Stimulated activated naive CD8-positive, alpha-beta T cell treated with anti-CD3 and anti-CD28 coated beads, Interleukin-15, Interleukin-2, amounts not matched to agents 100 ng/mL and 50 ng/mL, for 24 hours (primary cell): ENCODE data around the gene PDE6H.

Experiments
- H3K27ac Mint-ChIP-seq: one replicate; pipeline ENCODE4 v1.8.0; 2021; ENCODE audit warnings: mild to moderate bottlenecking, mixed read lengths
- H3K27me3 Mint-ChIP-seq: one replicate; pipeline ENCODE4 v1.8.0; 2021; ENCODE audit warnings: mixed read lengths
- H3K36me3 Mint-ChIP-seq: one replicate; pipeline ENCODE4 v1.8.0; 2021; ENCODE audit warnings: low read depth, mixed read lengths
- H3K4me1 Mint-ChIP-seq: one replicate; pipeline ENCODE4 v1.8.0; 2021; ENCODE audit warnings: low read depth, mixed read lengths
- H3K4me3 Mint-ChIP-seq: one replicate; pipeline ENCODE4 v1.8.0; 2021; ENCODE audit warnings: mild to moderate bottlenecking, mixed read lengths
- H3K9me3 Mint-ChIP-seq: one replicate; pipeline ENCODE4 v1.8.0; 2021; ENCODE audit warnings: mixed read lengths

Gene PDE6H

DNA sequence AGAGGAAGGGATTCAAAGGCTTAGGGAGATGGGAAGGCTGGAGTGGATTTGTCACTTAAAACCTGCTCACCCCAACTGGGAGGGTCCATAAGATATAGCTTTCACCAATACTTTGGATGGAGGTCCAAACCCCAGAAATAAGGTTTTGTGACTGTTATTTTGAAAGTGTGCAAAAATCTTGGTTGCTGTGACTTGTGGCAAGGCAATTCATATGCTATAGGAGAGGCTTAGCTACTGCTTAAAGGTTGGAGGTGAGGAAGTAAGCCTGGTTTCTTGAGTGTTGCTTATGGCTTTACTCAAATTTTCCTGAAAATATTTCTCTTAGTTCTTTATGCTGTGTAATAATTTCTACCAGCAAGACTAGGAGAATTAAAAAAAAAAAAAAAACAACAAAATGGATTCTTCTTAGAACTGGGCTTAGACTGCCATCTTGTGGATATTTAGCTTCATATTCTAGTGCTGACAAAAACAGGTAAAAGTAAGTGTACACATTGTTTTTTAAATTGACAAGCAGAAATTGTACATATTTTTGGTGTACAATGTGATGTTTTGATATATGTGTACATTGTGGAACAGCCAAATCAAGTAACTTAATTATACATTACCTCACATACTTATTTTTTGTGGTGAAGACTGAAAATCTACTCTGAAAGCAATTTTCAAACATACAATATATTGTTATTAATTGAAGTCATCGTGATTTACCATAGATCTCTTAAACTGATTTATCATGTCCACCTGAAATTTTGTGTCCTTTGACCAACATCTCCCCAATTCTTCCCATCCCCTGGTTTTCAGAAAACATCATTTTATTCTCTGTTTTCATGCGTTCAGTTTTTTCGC is 23.0 kb downstream of the PDE6H start:
- H3K4me3 Mint-ChIP-seq: no peak overlapping the region
- H3K4me1 Mint-ChIP-seq: peaks cover 40% of the 10 kb centered on the region
- H3K27ac Mint-ChIP-seq: peak overlapping the region; percentile 39
- H3K27me3 Mint-ChIP-seq: peaks cover 4% of the 10 kb centered on the region
- H3K9me3 Mint-ChIP-seq: peaks cover 6% of the 10 kb centered on the region
- H3K36me3 Mint-ChIP-seq: no peaks in the 10 kb centered on the region

DNA sequence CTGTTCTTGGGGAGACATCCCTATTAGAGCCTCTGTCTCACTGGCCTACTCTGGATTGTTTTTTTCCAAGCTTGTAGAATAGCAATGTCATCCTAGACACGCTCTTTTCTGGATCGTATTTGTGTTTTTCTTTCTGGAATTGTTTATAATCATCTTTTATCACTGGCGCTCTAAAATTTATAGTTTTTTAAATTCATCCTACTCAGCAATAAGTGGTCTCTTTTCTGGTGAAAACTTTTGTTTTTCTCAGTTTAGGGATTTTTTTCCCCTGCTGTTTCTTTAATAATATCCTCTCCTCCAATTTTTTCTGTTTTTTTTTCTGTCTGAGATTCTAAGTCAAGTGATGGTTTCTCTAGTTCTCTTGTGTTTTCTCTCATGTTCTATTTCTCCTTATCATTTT is 25.2 kb downstream of the PDE6H start:
- no peak overlapping the region for H3K4me3 Mint-ChIP-seq
- H3K27ac Mint-ChIP-seq: peak overlapping the region; percentile 3
- H3K9me3 Mint-ChIP-seq: no peaks in the 10 kb centered on the region
- H3K4me1 Mint-ChIP-seq: peaks cover 29% of the 10 kb centered on the region
- peaks cover 10% of the 10 kb centered on the region for H3K27me3 Mint-ChIP-seq
- H3K36me3 Mint-ChIP-seq: no peaks in the 10 kb centered on the region

DNA sequence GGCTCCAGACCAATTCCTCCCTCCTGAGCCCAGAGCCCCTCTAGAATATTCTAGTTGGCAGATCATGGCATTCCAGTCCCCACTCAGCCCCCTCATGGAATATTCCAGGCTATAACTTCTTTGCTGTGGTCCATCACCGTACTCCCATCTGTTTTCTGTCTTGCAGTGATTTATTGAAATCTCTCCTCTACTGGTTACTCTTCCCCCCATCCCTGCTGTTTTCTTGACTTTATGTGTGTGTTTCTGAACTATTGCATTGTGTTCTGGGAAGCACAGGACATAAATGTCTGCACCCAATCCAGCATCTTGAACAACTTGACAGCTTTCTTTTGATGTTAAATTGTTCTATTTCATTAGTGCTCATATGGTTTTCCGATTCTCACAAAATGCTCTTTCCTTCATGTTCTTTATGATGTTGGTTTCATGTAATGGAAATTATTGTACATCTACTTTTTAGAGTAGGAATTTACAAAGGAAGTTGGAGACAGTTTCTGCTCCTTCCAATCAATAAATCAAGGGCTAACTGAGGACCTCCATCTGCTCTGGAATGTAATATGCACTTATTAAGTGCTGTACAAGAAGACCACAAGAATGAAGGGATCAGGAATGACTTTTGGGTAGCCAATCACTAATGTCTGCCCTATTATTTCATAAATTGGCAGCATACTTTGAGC is 26.3 kb downstream of the PDE6H start:
- Mint-ChIP-seq H3K27me3 (peaks cover 10% of the 10 kb centered on the region), H3K27ac (no peak overlapping the region), H3K9me3 (no peaks in the 10 kb centered on the region), H3K4me3 (no peak overlapping the region), H3K36me3 (no peaks in the 10 kb centered on the region), H3K4me1 (peaks cover 17% of the 10 kb centered on the region)

DNA sequence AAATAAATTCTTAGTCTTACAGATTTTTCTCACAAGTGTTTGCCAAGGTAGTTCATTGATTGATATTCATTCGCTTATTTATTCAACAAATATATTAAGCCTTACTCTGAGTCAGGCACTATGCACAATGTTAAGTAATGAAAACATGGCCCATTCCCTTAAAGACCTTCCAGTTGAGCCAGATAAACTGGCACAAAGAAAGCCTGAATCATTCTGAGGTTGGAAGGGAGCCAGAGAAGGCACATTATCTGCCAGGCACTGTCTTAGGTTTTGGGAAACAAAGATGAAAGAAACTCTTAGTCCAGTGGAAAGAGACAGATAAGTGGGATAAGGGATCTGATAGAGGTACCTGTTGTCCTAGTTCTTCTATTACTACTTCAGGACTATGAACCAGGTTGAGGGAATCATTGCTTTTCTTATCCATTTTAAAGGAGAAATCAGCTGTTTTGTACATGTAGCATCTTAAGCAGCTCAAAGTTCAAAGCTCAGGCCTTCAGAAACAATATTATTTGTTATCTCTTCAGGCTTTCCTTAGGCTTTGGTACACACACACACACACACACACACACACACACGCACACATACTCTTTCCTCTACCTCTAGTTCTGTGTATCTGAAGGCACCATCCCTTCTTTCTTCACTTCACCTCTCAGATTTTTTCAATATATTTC is 27.0 kb downstream of the PDE6H start:
- no peak overlapping the region for H3K4me3 Mint-ChIP-seq

DNA sequence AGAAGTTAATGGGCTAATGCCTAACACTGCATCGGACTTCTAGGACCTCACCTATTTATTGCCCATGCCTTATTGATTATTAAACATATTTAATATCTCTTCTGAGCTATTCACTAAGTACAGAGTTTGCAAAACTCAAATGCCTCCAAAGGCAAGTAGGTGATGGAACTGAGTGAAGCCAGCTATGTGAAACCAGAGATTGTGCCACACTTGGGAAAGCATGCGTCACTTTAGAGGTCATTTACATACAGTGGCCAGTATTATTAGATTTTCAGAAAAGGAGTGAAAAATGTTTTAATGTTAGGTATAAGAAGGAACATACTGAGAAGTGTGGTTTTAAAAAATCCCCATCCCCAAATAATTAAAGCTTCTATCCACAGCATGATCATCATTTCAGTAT is 27.7 kb downstream of the PDE6H start:
- no peak overlapping the region for H3K4me3 Mint-ChIP-seq
- H3K27ac Mint-ChIP-seq: no peak overlapping the region
- H3K4me1 Mint-ChIP-seq: peaks cover 3% of the 10 kb centered on the region
- H3K27me3 Mint-ChIP-seq: peaks cover 16% of the 10 kb centered on the region
- no peaks in the 10 kb centered on the region for H3K9me3 Mint-ChIP-seq
- no peaks in the 10 kb centered on the region for H3K36me3 Mint-ChIP-seq

More for the DNA sequence above, 27.0 kb downstream of the PDE6H start:
- no peaks in the 10 kb centered on the region for H3K9me3 Mint-ChIP-seq
- peaks cover 16% of the 10 kb centered on the region for H3K27me3 Mint-ChIP-seq
- peaks cover 11% of the 10 kb centered on the region for H3K4me1 Mint-ChIP-seq
- H3K36me3 Mint-ChIP-seq: no peaks in the 10 kb centered on the region
- H3K27ac Mint-ChIP-seq: no peak overlapping the region

DNA sequence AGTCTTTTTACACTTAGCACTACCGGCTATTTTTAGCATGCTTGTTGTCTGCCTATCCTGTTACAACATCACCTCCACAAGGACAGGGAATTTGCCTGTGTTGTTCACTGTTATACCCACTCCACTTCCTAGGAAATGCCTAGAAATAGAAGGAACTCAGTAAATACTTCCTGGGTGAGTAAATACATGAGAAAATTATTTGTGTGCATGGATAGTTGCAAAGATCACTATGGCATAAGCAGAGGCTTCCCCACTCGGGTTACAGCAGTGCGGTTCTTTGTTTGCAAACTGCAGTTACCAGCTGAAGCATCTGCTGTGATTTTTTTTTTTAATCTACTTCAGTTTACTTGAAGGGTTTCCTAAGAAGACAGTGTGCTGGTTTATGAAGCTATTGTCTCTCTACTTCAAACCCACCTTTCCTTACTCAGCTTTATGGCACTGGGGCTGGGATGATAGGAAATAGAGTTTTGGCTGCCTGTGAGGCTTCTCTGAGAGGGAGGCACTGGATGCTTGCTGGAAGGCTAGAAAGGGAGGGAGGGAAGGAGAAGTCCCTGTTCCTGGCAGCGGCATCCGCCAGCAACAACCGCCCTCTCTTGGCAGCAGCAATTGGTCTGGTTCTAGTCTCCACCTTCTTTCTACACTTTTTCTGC is 29.0 kb downstream of the PDE6H start:
- Mint-ChIP-seq H3K27ac (no peak overlapping the region), H3K4me3 (no peak overlapping the region), H3K27me3 (peaks cover 16% of the 10 kb centered on the region), H3K36me3 (no peaks in the 10 kb centered on the region), H3K4me1 (no peaks in the 10 kb centered on the region), H3K9me3 (no peaks in the 10 kb centered on the region)

DNA sequence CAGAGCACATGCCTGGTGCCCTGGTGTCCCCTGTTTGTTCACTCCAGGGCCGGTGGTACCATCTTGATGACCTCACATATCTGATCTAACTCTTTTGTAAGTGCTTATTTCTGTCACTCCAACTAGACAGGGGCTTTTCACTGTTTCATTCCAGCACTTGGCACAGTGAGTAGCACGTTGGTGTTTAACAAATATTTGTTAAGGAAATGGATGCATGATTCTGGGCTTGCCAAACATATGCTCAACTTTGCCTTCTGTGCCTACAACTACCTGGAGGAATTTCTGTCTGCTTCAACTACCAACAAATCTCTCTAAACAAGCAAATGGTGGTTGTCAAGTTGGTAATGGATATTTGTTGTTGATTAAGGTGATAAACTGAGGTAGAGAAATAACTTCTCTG is 31.6 kb downstream of the PDE6H start:
- Mint-ChIP-seq H3K4me3 (no peak overlapping the region), H3K27ac (no peak overlapping the region), H3K36me3 (no peaks in the 10 kb centered on the region), H3K4me1 (no peaks in the 10 kb centered on the region), H3K27me3 (peaks cover 12% of the 10 kb centered on the region), H3K9me3 (no peaks in the 10 kb centered on the region)

DNA sequence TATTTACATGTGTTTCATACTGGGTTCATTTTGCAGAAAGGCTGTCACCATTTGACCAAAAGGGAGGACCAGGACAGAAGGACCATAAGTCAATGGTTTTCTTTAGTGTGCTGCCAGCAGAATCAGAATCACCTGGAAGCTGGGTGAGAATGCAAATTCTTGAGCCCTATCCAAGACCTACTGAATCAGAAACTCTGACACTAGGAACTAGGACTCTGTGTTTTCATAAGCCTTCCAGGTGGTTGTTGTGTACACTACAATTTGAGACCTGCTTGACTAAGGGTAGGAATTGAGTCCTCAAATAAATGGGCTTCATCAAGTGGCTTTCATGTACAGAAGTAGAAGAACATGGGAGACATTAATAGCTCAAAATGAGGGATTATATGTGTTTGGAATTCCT is 32.2 kb downstream of the PDE6H start:
- Mint-ChIP-seq H3K4me3 (no peak overlapping the region), H3K36me3 (no peaks in the 10 kb centered on the region), H3K9me3 (no peaks in the 10 kb centered on the region), H3K4me1 (no peaks in the 10 kb centered on the region), H3K27ac (no peak overlapping the region), H3K27me3 (peaks cover 12% of the 10 kb centered on the region)

DNA sequence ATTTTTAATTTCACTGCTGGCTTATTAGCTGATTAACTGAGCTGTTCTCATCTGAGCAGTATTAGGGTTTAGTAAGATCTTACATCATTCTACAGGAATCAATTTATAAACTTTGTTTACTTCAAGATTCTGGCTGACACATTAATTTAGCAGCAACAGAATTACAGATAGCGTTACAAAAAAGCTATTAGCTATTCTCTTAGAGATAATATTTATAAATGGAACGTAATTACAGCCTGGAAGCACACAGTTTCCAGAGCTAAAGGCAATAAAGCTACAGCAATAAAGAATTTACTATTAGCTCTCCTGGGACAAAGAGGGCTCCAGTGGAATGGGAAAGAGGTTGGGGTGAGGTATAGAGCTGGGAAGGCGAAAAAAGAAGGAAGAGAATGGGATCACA is 34.7 kb downstream of the PDE6H start:
- Mint-ChIP-seq H3K4me1 (no peaks in the 10 kb centered on the region), H3K36me3 (no peaks in the 10 kb centered on the region), H3K9me3 (no peaks in the 10 kb centered on the region), H3K27ac (no peak overlapping the region), H3K27me3 (peaks cover 6% of the 10 kb centered on the region), H3K4me3 (no peak overlapping the region)

DNA sequence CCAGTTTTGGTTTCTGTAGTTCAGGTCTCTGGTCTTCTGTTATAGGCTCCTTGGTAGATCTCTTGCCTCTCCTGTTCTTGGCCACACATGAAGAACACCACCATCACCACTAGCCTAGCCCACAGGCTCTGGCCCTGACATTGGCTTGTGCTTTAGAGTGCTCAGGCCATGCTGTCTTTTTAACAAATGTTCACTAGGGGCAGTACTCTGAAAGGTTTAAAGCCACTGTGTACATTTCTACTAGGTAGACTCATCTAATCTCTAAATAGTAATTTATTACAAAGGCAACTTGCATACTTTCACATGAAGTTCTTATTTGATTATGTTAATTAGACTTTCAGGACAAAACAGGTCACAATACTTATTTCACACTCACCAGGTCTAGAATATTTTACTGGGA is 38.3 kb downstream of the PDE6H start:
- Mint-ChIP-seq H3K36me3 (no peaks in the 10 kb centered on the region), H3K4me1 (no peaks in the 10 kb centered on the region), H3K4me3 (no peak overlapping the region), H3K9me3 (no peaks in the 10 kb centered on the region), H3K27me3 (no peaks in the 10 kb centered on the region), H3K27ac (no peak overlapping the region)

DNA sequence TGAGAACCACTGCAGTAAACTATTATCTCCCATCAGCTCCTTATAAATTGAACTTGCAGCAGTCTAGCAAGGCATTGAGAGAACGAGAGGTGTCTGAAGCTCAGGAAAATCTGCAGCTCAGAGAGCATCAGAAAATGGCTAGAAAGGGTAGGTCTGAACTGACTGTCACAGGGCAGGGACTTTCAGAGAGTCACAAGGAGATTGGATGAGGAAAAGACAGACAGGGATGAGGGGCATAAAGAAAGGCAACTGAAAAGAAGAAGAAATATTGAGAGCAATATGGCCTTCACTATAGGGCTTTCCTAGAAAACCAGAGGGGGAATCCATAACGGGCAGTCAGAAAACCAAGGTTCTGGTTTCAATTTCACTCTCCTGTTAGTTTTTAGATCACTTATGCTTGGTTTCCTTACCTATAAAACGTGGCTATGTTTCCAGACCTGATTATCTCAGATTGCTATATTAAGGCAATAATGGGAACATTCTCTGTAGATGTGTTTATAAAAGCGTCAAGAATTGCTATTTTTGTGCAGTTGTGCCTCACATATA is 40.9 kb downstream of the PDE6H start:
- H3K27ac Mint-ChIP-seq: no peak overlapping the region

DNA sequence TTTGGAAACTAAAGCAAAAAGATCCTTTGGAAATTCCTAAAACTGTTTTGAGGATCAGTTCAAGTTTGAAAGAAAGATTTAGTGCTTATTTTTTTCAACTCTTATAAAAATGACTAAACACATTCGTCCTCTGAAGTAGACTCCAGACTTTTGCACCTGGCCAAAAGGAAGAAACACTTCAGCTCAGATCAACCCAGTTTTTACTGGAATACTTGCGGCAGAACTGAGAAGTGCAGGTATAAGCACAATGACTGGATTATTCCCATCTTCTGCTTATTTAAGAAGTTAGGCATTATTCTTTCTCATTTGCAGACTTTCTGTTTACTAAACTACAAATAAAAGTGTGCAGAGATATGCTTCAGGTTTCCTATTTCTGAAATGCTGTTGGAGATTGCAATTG is 41.9 kb downstream of the PDE6H start:
- H3K36me3 Mint-ChIP-seq: no peaks in the 10 kb centered on the region
- no peak overlapping the region for H3K4me3 Mint-ChIP-seq
- H3K9me3 Mint-ChIP-seq: no peaks in the 10 kb centered on the region
- H3K4me1 Mint-ChIP-seq: no peaks in the 10 kb centered on the region
- peaks cover 10% of the 10 kb centered on the region for H3K27me3 Mint-ChIP-seq
- H3K27ac Mint-ChIP-seq: no peak overlapping the region

More for the DNA sequence above, 40.9 kb downstream of the PDE6H start:
- Mint-ChIP-seq H3K4me1 (no peaks in the 10 kb centered on the region), H3K4me3 (no peak overlapping the region), H3K9me3 (no peaks in the 10 kb centered on the region), H3K36me3 (no peaks in the 10 kb centered on the region), H3K27me3 (peaks cover 10% of the 10 kb centered on the region)

DNA sequence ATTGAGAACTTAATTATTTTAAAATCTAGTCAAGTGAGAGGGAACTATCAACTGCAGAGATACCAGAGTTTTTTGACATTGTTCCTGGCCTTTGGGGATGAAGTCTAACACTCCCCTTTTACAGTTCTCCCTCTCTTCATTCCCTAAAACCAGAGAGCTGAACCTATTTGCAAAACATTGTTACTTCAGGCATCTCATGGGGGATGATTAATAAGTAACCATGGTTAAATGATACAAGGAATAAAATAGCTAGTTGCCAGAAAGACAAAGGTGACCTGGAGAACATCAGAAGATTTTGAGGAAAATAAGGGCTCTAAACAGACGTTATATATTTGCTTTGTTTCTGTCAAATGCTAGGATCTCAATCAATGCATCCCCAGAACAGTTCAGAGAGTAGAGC is 42.3 kb downstream of the PDE6H start:
- H3K27ac Mint-ChIP-seq: no peak overlapping the region
- peaks cover 10% of the 10 kb centered on the region for H3K27me3 Mint-ChIP-seq
- no peaks in the 10 kb centered on the region for H3K9me3 Mint-ChIP-seq
- H3K36me3 Mint-ChIP-seq: no peaks in the 10 kb centered on the region
- no peak overlapping the region for H3K4me3 Mint-ChIP-seq
- no peaks in the 10 kb centered on the region for H3K4me1 Mint-ChIP-seq

DNA sequence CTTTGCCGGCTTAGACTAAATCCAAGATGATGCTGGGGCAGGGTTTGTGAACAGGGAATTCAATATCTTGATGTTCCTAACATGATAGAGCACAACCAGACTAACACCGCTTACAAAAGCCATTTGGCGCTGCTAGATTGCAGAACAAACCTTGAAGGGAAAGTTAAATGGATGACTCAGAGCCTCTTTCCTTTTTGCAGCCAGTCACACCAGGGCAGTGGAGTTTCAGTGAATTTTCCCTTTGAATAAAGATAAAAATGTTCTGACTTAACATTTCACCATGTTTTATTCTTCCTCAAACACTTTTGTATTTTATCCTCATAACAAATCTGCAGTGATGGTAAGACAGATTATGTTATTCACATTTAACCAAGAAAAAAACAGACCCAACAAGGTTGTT is 47.3 kb downstream of the PDE6H start:
- Mint-ChIP-seq H3K27me3 (peaks cover 10% of the 10 kb centered on the region), H3K4me1 (no peaks in the 10 kb centered on the region), H3K4me3 (no peak overlapping the region), H3K9me3 (no peaks in the 10 kb centered on the region), H3K36me3 (no peaks in the 10 kb centered on the region), H3K27ac (no peak overlapping the region)
